ENCODE measurements around the gene MUC5AC. TPM values are rescaled to one million over a fixed set of nuclear protein-coding genes. Genes with fewer than 3 reads are reported as not detected.

Gene MUC5AC
- total and polyA plus RNA-seq, 2 experiments from 2014 or later, result not detected

DNA sequence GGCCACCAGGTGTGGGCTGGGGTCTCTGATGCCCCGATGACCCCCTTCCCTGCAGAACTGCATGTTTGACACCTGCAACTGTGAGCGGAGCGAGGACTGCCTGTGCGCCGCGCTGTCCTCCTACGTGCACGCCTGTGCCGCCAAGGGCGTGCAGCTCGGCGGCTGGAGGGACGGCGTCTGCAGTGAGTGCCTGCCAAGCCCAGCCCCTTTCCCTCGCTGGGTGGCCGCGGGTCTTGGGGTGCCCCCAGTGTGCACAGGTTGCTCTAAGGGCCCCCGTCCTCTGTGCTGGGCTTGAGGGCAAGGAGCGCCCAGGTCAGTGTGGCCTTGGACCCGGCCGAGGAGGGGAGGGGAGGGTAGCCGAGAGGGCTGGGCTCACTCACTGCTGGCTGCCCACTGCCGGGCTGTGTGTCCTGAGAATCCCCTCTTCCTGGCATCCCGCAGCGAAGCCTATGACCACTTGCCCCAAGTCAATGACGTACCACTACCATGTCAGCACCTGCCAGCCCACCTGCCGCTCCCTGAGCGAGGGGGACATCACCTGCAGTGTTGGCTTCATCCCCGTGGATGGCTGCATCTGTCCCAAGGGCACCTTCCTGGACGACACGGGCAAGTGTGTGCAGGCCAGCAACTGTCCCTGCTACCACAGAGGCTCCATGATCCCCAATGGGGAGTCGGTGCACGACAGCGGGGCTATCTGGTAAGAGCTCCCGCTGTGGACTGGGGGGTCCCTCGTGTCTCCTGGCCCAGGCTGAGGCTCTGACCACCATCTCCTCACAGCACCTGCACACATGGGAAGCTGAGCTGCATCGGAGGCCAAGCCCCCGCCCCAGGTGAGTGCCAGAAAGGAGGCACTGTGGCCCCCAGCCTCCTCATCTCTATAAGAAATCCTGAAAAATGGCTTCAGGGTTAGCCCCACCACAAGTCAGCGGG, 17.0 kb downstream of the MUC5AC start:
- WGBS, 2 experiments (ENCODE audit: low coverage in 1 of 2, low lambda C conversion rate in 2 of 2, missing lambda C conversion rate in 2 of 2), result 88 to 89% methylated on average over 34 to 36 of the region's 39 CpGs
- no peak overlapping the region for H3K4me3 ChIP-seq
- in situ Hi-C loops (cut with MboI), result no loop called here

GRCh38 chr11:1175461-1176223, 17.9 kb downstream of the MUC5AC start:
- H3F3A ChIP-seq (ENCODE audit: insufficient read depth), result no peaks in the 10 kb centered on the region
- H3K36me3 ChIP-seq (ENCODE audit: low read depth), result no peaks in the 10 kb centered on the region
- H3K27ac ChIP-seq, result no peak overlapping the region
- no peak overlapping the region for H3K9ac ChIP-seq
- H3K27me3 ChIP-seq (replicated peaks; ENCODE audit: insufficient read depth), result no peaks in the 10 kb centered on the region
- H3K4me2 ChIP-seq (ENCODE audit: unreplicated experiment), result no peak overlapping the region
- 59 to 67% methylated on average over 17 to 22 of the region's 22 CpGs for WGBS, 2 experiments (ENCODE audit: low coverage in 1 of 2, low lambda C conversion rate in 2 of 2, missing lambda C conversion rate in 2 of 2)
- no peaks in the 10 kb centered on the region for H3K9me3 ChIP-seq (ENCODE audit: low read depth)
- H3K79me2 ChIP-seq (ENCODE audit: insufficient read depth), result no peaks in the 10 kb centered on the region
- no peak overlapping the region for H3K4me3 ChIP-seq
- H2AFZ ChIP-seq, result no peak overlapping the region
- in situ Hi-C loops (cut with MboI), result no loop called here
- H3K4me1 ChIP-seq (ENCODE audit: insufficient read depth), result no peaks in the 10 kb centered on the region
- no peak for DNase-seq
- no peaks in the 10 kb centered on the region for H3K9me2 ChIP-seq (ENCODE audit: insufficient read depth)
- H4K20me1 ChIP-seq (ENCODE audit: insufficient read depth), result no peaks in the 10 kb centered on the region
- TF ChIP-seq EZH2phosphoT487 (IDR thresholded peaks at IDR 0.05; ENCODE audit: insufficient read depth, low read depth) (no peak), EZH2 (IDR thresholded peaks at IDR 0.05; ENCODE audit: insufficient read depth, poor library complexity, severe bottlenecking) (no peak)

More for the DNA sequence above, 17.0 kb downstream of the MUC5AC start:
- DNase-seq, result no peak
- Histone ChIP-seq H3K9me3 (ENCODE audit: low read depth) (no peaks in the 10 kb centered on the region), H3K9me2 (ENCODE audit: insufficient read depth) (no peaks in the 10 kb centered on the region), H4K20me1 (ENCODE audit: insufficient read depth) (no peaks in the 10 kb centered on the region), H3K79me2 (ENCODE audit: insufficient read depth) (no peaks in the 10 kb centered on the region), H3K27ac (no peak overlapping the region), H3K4me1 (ENCODE audit: insufficient read depth) (no peaks in the 10 kb centered on the region), H2AFZ (no peak overlapping the region), H3K27me3 (replicated peaks; ENCODE audit: insufficient read depth) (no peaks in the 10 kb centered on the region), H3K9ac (no peak overlapping the region), H3K4me2 (ENCODE audit: unreplicated experiment) (no peak overlapping the region), H3K36me3 (ENCODE audit: low read depth) (no peaks in the 10 kb centered on the region), H3F3A (ENCODE audit: insufficient read depth) (no peaks in the 10 kb centered on the region)
- TF ChIP-seq EZH2 (IDR thresholded peaks at IDR 0.05; ENCODE audit: insufficient read depth, poor library complexity, severe bottlenecking), result no peak
- no peak for TF ChIP-seq EZH2phosphoT487 (IDR thresholded peaks at IDR 0.05; ENCODE audit: insufficient read depth, low read depth)

- DNase-seq, result no peak
- Histone ChIP-seq H3K9ac (no peak overlapping the region), H3K36me3 (ENCODE audit: low read depth) (no peaks in the 10 kb centered on the region), H4K20me1 (ENCODE audit: insufficient read depth) (no peaks in the 10 kb centered on the region), H3K79me2 (ENCODE audit: insufficient read depth) (no peaks in the 10 kb centered on the region), H3K9me2 (ENCODE audit: insufficient read depth) (no peaks in the 10 kb centered on the region), H3K9me3 (ENCODE audit: low read depth) (no peaks in the 10 kb centered on the region), H3K4me2 (ENCODE audit: unreplicated experiment) (no peak overlapping the region), H3K4me1 (ENCODE audit: insufficient read depth) (no peaks in the 10 kb centered on the region), H3K27me3 (replicated peaks; ENCODE audit: insufficient read depth) (no peaks in the 10 kb centered on the region), H3F3A (ENCODE audit: insufficient read depth) (no peaks in the 10 kb centered on the region), H2AFZ (no peak overlapping the region), H3K4me3 (no peak overlapping the region), H3K27ac (no peak overlapping the region)
- 68 to 71% methylated on average over 31 to 32 of the region's 32 CpGs for WGBS, 2 experiments (ENCODE audit: low coverage in 1 of 2, low lambda C conversion rate in 2 of 2, missing lambda C conversion rate in 2 of 2)
- in situ Hi-C loops (cut with MboI), result no loop called here
- TF ChIP-seq EZH2phosphoT487 (IDR thresholded peaks at IDR 0.05; ENCODE audit: insufficient read depth, low read depth) (no peak), EZH2 (IDR thresholded peaks at IDR 0.05; ENCODE audit: insufficient read depth, poor library complexity, severe bottlenecking) (no peak)
Observed at GRCh38 chr11:1176224-1177019, 18.7 kb downstream of the MUC5AC start.

Data from GM23248 (cell line).